ENCODE results near the gene BACE2.

DNA sequence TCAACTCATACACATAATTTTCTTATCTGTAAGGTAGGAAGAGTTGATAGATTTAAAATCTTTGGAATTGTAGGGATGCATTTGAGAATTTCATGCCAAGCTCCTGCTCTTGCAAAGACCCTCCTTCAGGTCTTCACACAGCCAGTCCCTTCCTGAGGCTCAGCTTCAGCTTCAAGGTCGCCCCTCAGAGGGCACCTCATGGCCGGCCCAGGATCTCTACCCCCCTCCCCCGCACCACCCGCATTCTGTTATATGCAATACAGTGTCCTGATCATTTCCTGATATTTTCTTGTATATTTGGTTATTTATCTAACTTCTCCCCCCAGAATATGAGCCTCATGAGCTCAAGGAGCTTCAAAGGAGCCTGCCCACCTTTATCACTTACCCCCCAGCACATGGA lies 47.0 kb upstream of the BACE2 start:
- no peak for TF ChIP-seq BACH2 (CRISPR knock-in tag; IDR thresholded peaks at IDR 0.05; ENCODE audit: borderline replicate concordance)
- TF ChIP-seq TCF4 (CRISPR knock-in tag; IDR thresholded peaks at IDR 0.05; ENCODE audit: borderline replicate concordance), result no peak
- TF ChIP-seq, protein P1, sequence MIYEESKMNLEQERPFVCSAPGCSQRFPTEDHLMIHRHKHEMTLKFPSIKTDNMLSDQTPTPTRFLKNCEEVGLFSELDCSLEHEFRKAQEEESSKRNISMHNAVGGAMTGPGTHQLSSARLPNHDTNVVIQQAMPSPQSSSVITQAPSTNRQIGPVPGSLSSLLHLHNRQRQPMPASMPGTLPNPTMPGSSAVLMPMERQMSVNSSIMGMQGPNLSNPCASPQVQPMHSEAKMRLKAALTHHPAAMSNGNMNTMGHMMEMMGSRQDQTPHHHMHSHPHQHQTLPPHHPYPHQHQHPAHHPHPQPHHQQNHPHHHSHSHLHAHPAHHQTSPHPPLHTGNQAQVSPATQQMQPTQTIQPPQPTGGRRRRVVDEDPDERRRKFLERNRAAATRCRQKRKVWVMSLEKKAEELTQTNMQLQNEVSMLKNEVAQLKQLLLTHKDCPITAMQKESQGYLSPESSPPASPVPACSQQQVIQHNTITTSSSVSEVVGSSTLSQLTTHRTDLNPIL (CRISPR knock-in tag; IDR thresholded peaks at IDR 0.05; ENCODE audit: low read depth), result no peak
- TF ChIP-seq ZFP3 (CRISPR knock-in tag; IDR thresholded peaks at IDR 0.05), result no peak
- no peak for TF ChIP-seq ZC3H10 (CRISPR knock-in tag; IDR thresholded peaks at IDR 0.05)
- TF ChIP-seq ARNTL (CRISPR knock-in tag; IDR thresholded peaks at IDR 0.05; ENCODE audit: borderline replicate concordance, low read depth), result no peak
- TF ChIP-seq CSDC2 (CRISPR knock-in tag; IDR thresholded peaks at IDR 0.05), result no peak
- TF ChIP-seq CSRNP3 (CRISPR knock-in tag; IDR thresholded peaks at IDR 0.05), result no peak
- no peak for TF ChIP-seq SNAI2 (CRISPR knock-in tag; IDR thresholded peaks at IDR 0.05)
- no peak for TF ChIP-seq ESRRG (CRISPR knock-in tag; IDR thresholded peaks at IDR 0.05)
- TF ChIP-seq, protein P2, sequence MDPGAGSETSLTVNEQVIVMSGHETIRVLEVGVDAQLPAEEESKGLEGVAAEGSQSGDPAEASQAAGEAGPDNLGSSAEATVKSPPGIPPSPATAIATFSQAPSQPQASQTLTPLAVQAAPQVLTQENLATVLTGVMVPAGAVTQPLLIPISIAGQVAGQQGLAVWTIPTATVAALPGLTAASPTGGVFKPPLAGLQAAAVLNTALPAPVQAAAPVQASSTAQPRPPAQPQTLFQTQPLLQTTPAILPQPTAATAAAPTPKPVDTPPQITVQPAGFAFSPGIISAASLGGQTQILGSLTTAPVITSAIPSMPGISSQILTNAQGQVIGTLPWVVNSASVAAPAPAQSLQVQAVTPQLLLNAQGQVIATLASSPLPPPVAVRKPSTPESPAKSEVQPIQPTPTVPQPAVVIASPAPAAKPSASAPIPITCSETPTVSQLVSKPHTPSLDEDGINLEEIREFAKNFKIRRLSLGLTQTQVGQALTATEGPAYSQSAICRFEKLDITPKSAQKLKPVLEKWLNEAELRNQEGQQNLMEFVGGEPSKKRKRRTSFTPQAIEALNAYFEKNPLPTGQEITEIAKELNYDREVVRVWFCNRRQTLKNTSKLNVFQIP (CRISPR knock-in tag; IDR thresholded peaks at IDR 0.05; ENCODE audit: borderline replicate concordance, low read depth), result no peak
- no peak for TF ChIP-seq RARB (CRISPR knock-in tag; IDR thresholded peaks at IDR 0.05)

All from SK-N-SH treated with all-trans-retinoic acid at 6 μM for 48 hours (cell line).